Skeletal muscle tissue (tissue), 4 donors: Measurements from ENCODE around the gene ZNF148. TPM values are rescaled to one million over a fixed set of nuclear protein-coding genes. Genes with fewer than 3 reads are reported as not detected.

Source experiments
- H3K27ac ChIP-seq: one replicate; pipeline ENCODE4 v1.7.0; 2013; ENCODE audit warnings: mild to moderate bottlenecking, low read depth, low read length, inconsistent platforms
- H3K27me3 ChIP-seq, 3 donors: one replicate each; pipeline ENCODE4 v1.7.0; 2013; ENCODE audit warnings: low read length in 3 of 3; ENCODE audit not compliant: control insufficient read depth in 3 of 3, insufficient read depth in 3 of 3
- H3K36me3 ChIP-seq, 3 donors: one replicate each; pipeline ENCODE4 v1.7.0; 2013; ENCODE audit warnings: low read length in 3 of 3; ENCODE audit not compliant: control insufficient read depth in 3 of 3, insufficient read depth in 3 of 3
- H3K4me1 ChIP-seq, 3 donors: one replicate each; pipeline ENCODE4 v1.7.0; 2013; ENCODE audit warnings: low read length in 3 of 3, mild to moderate bottlenecking in 3 of 3; ENCODE audit not compliant: control insufficient read depth in 3 of 3, insufficient read depth in 3 of 3
- H3K4me3 ChIP-seq, 3 donors: one replicate each; pipeline ENCODE4 v1.7.0; 2013; ENCODE audit warnings: low read length in 3 of 3
- H3K9ac ChIP-seq, 3 donors: one replicate each; pipeline ENCODE4 v1.7.0; 2013; ENCODE audit warnings: low read length in 3 of 3, mild to moderate bottlenecking in 3 of 3, moderate library complexity in 2 of 3, low read depth in 1 of 3
- H3K9me3 ChIP-seq, 3 donors: one replicate each; pipeline ENCODE4 v1.7.0; 2013; ENCODE audit warnings: low read length in 3 of 3; ENCODE audit not compliant: control insufficient read depth in 3 of 3
- total RNA-seq: library from RNA; depleted of rRNA; stranded (reverse); fragments of >200 nt; gene quantifications from one replicate; pipeline ENCODE4 v1.2.3, GENCODE V29; 2014
- donor health status: Osteomylitis.

Gene ZNF148
- total RNA-seq, 1 donor from 2014 or later: 17.7 TPM

DNA sequence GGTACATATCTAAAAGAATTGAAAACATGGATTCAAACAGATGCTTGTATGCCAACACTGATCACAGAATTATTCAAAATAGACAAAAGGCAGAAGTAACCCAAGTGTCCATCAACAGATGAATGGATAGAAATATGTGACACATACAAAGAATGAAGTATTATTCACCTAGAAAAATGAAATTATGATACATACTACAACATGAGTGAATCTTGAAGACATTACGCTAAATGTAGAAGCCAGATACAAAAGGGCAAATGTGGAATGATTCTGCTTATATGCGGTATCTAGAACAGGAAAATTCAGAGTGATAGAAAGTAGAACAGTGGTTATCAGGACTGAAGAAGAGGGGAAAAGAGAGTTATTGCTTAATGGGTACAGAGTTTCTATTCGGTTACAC is 136.4 kb downstream of the ZNF148 start:
- Histone ChIP-seq H3K27ac (no peak overlapping the region), H3K27me3 (no peaks in the 10 kb centered on the region), H3K9me3 (no peaks in the 10 kb centered on the region), H3K4me1 (no peaks in the 10 kb centered on the region), H3K4me3 (no peak overlapping the region), H3K9ac (no peak overlapping the region), H3K36me3 (peaks cover 0 to 4% (median 4%) of the 10 kb centered on the region in 3 donors)

DNA sequence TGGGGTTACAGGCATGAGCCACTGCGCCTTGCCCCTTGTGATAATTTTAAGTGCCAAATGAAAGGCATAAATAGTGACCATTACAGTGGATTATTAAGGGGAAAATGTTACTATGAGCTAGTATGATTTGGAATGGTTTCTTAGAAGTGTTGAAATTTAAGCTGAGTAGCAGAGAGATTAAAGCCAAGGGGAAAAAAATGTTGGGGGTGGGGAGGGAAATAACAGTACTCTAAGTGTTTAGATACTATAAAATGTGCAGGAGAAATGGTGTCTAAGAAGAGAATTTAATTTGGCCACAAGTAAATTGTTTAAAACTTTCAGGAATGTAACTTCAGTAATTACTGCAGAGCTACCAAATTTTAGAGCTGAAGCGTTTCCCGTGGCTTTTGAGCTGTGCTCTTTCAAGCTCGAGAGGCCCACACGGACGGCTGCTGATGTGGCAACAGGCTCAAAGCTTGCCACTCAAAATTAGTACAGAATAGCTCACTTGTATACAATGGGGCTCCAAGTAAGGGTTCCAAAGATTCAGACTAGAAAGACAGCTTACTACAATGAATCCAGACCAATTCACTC is 138.7 kb downstream of the ZNF148 start:
- H3K27me3 ChIP-seq: no peaks in the 10 kb centered on the region
- no peak overlapping the region for H3K27ac ChIP-seq
- no peaks in the 10 kb centered on the region for H3K4me1 ChIP-seq
- H3K9me3 ChIP-seq: no peaks in the 10 kb centered on the region
- no peak overlapping the region for H3K9ac ChIP-seq
- H3K36me3 ChIP-seq: peaks cover 4 to 26% (median 19%) of the 10 kb centered on the region in 3 donors
- no peak overlapping the region for H3K4me3 ChIP-seq

DNA sequence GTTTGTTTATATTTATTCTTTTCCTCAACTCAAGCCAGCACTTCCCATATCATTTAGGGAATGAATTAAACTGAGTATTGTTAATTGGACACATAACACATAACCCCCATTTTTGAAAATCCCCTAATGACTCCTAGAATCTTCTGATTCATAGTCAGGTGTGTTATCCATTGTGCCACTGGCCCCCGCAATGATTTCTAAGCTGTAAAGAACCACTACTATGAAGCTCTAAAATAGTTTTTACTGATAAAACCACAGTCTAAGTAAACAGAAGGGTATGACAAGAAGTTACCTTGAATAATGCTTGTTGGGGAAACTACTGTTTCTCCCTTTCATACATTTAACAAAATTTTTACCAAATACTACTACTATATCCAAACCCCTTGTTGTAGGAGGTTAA is 140.3 kb downstream of the ZNF148 start:
- H3K4me1 ChIP-seq: no peaks in the 10 kb centered on the region

DNA sequence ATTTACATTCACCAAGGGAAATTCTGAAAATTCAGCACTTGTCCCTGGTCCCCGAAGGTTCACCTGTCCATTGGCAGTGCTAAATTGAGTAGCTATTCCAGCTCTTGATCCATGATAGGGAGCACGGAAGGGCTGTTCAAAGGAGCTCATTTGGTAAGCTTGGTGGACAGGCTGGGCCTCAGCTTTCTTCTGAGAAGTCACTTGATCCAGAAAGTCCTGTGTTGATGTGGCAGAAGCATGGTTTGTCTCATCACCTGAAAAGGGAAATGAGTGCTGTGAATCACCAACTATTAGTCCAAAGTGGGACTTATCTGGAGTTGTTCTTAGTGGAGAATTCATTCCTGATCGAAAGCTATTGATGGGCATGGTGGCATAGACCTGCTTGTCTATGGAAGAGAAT is 142.7 kb downstream of the ZNF148 start:
- H3K36me3 ChIP-seq: peaks cover 4 to 26% (median 15%) of the 10 kb centered on the region in 3 donors
- H3K27me3 ChIP-seq: no peaks in the 10 kb centered on the region
- H3K27ac ChIP-seq: no peak overlapping the region
- no peaks in the 10 kb centered on the region for H3K9me3 ChIP-seq
- no peak overlapping the region for H3K9ac ChIP-seq
- no peak overlapping the region for H3K4me3 ChIP-seq
- H3K4me1 ChIP-seq: no peaks in the 10 kb centered on the region

More for the DNA sequence above, 140.3 kb downstream of the ZNF148 start:
- Histone ChIP-seq H3K4me3 (no peak overlapping the region), H3K9ac (no peak overlapping the region), H3K27me3 (no peaks in the 10 kb centered on the region), H3K9me3 (no peaks in the 10 kb centered on the region), H3K27ac (no peak overlapping the region), H3K36me3 (peaks cover 4 to 26% (median 18%) of the 10 kb centered on the region in 3 donors)

DNA sequence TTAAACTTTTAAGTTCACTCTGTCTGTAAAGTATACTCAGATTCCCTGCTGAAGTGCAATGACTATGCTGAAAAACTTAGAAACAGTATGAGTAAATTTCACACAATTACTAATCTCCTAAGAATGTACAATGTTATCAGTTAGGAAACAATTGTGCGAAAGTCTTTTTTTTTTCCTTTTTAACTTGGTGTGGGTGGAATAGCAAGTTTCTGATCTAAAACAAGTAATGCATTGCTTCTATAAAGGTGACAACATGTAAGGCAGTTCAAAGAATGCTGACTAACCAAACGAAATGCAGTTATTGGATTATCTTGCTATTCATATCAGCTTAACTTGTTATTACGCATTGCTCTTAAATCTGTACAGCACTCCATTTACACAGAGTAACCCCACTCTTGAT is 143.2 kb downstream of the ZNF148 start:
- Histone ChIP-seq H3K9me3 (no peaks in the 10 kb centered on the region), H3K4me3 (no peak overlapping the region), H3K36me3 (peaks cover 4 to 22% (median 15%) of the 10 kb centered on the region in 3 donors), H3K9ac (no peak overlapping the region), H3K4me1 (no peaks in the 10 kb centered on the region), H3K27me3 (no peaks in the 10 kb centered on the region), H3K27ac (no peak overlapping the region)

DNA sequence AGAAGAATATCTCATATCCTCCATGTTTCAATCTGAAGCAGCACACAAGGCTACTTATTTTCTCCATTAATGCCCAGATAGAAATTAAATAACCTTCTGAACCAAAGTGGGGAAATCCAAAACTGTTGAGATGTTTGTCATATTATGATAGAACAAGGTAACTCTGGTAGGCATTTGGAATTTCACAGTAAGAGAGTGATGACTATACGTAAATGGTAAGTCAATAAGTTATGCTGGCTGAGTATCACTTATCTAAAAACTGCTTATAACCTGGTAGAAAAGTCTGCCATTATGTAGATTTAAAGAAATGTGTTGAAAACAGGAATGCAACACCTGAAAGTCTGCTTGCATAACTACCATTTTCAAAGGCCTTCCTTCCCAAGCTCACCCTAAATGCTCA is 145.4 kb downstream of the ZNF148 start:
- Histone ChIP-seq H3K4me1 (no peaks in the 10 kb centered on the region), H3K9me3 (no peaks in the 10 kb centered on the region), H3K4me3 (no peak overlapping the region), H3K27me3 (no peaks in the 10 kb centered on the region), H3K27ac (no peak overlapping the region), H3K9ac (no peak overlapping the region), H3K36me3 (peaks cover 4 to 22% (median 15%) of the 10 kb centered on the region in 3 donors)

DNA sequence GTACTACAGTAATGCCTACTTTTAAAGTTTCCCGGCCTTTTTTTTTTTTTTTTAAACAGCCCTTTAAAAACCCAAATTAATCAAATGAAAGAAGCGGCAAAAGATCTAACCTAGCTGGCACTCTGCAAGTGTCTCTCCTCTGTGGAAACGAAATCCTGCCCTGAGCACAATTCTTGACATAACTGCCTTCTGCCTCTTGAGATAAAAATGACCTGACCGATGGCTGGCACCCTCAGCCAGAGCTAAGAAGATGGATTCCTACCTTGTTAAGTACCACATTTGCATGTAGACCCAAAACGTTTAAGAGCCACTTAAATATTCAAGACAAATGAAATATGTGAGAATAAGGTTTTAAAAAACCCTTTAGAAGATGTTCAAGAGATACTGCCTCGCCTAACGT is 146.0 kb downstream of the ZNF148 start:
- H3K36me3 ChIP-seq: peaks cover 4 to 22% (median 15%) of the 10 kb centered on the region in 3 donors
- H3K9ac ChIP-seq: no peak overlapping the region
- no peak overlapping the region for H3K27ac ChIP-seq
- H3K4me3 ChIP-seq: no peak overlapping the region
- no peaks in the 10 kb centered on the region for H3K4me1 ChIP-seq
- H3K27me3 ChIP-seq: no peaks in the 10 kb centered on the region
- H3K9me3 ChIP-seq: no peaks in the 10 kb centered on the region

DNA sequence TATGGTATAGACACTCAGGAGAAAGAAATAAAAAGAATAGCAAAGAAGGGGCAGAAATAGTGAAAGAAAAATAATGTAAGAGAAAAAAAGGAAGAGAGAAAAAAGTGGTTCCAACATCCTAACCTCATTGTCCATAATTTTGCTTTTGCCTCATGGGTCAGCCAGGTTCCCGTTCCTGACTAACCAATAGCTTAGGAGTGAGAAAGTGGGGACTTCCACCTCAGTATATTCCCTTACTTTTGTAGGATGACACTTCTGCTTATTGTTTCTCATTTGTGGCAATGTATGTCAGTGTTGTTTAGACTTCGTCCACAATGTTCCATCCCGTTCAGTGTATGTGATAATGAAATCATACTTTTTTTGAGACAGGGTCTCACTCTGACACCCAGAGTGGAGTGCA is 153.3 kb downstream of the ZNF148 start:
- Histone ChIP-seq H3K4me1 (no peaks in the 10 kb centered on the region), H3K4me3 (no peak overlapping the region), H3K27ac (no peak overlapping the region), H3K9ac (no peak overlapping the region), H3K36me3 (no peaks in the 10 kb centered on the region), H3K9me3 (no peaks in the 10 kb centered on the region), H3K27me3 (peaks cover 0 to 3% (median 0%) of the 10 kb centered on the region in 3 donors)

DNA sequence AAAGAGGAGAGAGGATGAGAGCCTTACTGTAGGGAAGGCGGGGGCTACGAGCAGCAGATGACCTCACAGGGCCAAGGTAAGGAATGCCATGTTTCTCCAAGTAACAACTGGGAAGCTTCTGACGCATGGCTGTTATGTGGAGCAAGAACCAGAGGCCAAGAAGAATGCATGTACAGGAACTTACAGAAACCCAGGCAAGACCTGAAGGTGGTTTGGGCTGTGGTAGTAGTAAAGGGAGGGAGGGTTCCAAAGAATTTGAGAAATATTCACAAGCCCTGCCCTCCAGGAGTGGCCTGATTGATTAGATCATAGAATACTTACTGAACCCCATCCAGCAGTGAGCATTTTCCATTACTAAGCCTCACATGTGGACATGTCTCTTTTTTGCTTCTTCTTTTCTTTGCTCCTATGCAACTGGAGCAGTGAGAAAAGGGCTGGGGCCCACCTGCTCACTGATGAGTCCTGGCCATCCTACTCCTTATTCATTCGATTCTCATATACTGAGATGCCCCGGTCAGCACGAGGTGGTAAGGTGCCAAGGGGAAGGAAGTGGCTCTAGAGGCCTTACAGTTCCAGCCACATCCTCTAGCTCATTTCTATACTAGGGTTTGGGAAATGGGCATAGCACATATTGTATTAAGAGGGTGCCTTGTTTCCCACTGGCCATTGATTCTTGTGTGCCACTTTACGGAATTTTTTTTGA is 154.2 kb downstream of the ZNF148 start:
- Histone ChIP-seq H3K27ac (no peak overlapping the region), H3K27me3 (peaks cover 0 to 3% (median 0%) of the 10 kb centered on the region in 3 donors), H3K4me1 (no peaks in the 10 kb centered on the region), H3K36me3 (no peaks in the 10 kb centered on the region), H3K9me3 (no peaks in the 10 kb centered on the region), H3K9ac (no peak overlapping the region), H3K4me3 (no peak overlapping the region)

DNA sequence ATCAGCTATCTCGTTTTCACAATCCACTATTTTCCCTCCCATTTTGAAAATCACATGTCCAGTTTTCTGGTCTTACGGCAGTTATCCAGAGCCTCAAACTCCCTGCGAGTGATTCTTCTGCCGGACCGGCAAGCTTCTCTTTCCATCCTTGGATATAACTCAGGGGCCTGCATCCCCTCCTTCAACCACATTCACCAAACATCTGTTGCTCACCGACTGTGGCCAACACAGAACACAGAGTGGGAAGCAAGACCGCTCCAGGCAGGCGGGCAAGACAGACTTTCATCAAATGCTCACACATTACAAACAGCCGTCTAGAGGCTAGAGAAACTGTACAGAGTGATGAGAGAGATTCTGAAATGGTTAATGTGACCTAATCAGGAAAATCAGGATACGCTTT is 154.9 kb downstream of the ZNF148 start:
- H3K9me3 ChIP-seq: no peaks in the 10 kb centered on the region
- peaks cover 0 to 3% (median 2%) of the 10 kb centered on the region in 3 donors for H3K27me3 ChIP-seq
- no peaks in the 10 kb centered on the region for H3K36me3 ChIP-seq
- no peaks in the 10 kb centered on the region for H3K4me1 ChIP-seq
- no peak overlapping the region for H3K4me3 ChIP-seq
- H3K27ac ChIP-seq: no peak overlapping the region
- no peak overlapping the region for H3K9ac ChIP-seq
